ELR (cell line): ENCODE data around the gene ZNF48.
"Not testable (repeated sequence)": the region's sequence is repeated elsewhere in the genome, so short reads cannot be mapped to it uniquely, and the experiment has no call there.

Experiments
- DNase-seq: peaks from one replicate; pipeline ENCODE4 v3.0.0-alpha.2; 2015; ENCODE audit warnings: low read depth

The ZNF48 gene

DNA sequence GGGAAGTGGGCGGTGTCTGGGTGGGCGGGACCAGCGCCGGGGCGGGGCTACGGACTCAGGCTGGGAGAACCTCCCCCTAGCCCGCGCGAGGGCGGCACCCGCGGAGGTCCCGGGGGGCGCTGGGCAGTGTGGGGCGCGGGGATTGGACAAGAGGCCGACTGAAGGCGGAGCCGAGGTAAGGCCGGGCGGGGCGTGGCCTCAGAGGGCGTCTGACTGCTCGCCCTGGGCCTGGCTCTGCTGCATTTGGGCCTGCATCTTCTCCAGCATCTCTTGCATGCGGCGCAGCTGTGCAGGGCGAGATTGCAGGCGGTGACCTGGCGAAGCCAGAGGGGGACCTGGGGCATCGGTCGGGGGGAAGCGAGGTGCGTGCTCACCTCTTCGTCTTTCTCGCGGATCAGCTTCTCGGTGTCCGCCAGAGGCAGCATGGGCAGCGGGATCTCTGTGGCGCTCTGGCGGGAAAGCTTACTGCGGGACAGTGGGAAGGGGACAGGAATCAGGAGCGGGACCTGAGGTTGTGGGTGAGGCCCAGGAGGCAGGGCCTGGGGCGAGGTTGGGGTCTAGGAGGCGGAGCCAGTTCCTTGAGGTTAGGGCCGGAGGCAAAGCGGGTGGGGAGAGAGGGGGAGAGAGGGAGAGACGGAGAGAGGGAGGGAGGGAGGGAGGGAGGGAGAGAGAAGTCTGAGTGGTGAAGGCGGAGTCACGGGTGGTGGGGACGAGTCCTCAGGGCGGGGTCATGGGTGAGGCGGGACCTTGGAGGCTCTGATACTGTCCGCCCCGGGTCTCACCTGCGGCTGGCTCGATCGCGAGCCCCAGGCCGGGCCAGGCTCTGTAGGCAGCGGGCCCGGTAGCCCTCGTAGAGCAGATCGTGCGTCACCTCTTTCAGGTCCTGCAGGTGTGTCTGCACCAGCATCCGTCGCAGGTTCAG, 16.7 kb upstream of the ZNF48 start:
- peak; percentile 98 for DNase-seq

DNA sequence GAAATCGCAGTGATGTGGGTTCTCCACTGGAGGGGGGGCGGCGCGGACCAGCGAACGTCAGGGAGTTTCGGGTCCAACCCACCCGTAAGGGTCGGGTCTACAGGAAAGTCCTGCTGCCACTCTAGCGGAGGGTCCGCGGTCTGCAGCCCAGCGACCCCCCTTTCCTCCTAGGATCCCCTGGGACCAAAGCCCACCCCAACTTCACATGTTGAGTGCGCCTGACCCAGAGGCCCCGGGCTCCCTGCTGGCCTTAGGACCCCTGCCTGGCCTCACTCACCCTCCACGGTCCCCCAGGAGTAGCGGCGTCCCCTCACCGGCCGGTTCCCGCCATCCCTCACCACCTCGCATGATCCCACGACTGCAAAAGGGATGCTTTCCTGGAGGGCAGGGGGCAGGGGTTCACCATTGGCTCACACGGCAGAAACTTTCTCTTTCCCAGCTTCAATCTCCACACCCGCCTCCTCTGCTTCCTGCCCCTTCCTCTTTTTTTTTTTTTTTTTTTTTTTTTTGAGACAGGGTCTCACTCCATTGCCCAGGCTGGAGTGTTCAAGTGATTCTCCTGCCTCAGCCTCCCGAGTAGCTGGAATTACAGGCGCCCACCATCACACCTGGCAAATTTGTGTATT, 15.9 kb upstream of the ZNF48 start:
- DNase-seq, result no peak

DNA sequence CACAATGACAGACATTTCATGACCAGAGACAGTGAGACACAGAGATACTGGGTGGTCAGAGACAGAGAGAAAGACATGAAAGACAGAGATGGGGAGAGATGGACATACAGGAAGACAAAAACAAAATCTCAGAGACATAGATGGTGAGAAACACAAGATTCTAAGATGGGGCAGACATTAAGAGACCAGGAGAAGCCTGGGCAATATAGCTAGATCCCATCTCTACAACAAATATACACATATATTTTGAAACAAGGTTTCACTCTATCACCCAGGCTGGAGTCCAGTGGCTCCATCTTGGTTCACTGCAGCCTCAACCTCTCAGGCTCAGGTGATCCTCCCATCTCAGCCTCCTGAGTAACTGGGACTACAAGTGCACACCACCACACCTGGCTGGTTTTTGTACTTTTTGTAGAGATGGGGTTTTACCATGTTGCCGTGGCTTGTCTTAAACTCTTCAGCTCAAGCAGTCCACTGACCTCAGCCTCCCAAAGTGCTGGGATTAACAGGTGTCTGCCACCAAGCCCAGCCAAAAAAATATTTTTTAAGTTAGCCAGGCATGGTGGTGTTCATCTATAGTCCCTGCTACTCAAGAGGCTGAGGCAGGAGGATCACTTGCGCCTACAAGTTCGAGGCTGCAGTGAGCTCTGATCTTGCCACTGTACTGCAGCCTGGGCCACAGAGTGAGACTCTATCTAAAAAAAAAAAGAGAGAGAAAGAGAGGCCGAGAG, 15.0 kb upstream of the ZNF48 start:
- DNase-seq, result no peak

DNA sequence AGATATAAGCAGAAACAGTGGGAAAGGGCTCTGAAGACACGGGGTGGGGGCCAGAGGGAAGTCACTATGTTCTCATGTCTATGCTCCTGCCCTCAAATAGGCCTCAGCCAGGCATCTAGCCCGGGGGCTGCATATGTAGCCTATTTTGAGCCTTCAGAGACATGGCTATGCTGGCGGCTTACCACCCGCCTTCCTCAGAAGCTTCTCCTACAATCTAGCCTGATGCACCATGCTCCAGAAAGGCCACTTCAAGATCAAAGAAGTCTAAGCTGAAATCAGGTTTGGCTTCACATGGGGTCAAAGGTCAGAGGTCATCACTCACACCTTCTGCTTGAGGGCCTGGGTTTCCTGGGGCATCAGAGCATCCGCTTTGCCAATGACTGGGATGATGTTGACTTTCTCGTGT, 14.4 kb upstream of the ZNF48 start:
- DNase-seq, result no peak

DNA sequence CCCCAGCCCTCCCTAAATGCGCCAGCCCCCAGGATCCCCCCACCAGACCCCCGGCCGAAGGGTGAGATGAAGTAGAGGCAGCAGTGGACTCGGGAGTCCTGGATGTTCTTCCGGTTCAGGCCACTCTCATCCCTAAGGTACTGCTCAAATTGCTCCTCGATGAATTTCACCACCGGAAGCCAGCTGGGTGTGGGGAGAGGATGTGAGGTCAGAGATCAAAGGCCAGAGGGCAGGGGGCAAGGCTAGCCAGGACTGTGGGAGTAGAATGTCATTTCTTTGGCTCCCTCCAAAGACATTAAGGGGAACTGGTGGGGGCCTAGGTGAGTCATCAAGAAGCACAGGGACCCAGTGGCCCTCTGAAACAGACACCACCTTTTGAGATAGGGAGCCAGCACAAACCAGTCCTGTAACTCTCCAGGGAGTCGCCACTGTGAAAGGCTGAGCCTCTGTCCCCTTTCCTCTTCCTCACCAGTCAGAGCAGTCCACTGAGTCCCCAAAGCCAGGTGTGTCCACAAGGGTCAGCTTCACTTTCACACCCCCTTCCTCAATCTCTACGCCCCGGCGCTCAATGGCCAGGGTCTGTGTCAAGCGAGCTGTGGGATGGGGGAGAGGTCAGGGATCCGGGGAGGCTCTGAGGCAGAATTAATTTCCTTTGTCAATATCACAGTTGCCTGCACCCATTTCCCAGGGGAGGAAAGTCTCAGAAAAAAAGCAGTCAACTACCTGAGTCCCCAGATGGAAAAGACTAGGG, 13.8 kb upstream of the ZNF48 start:
- DNase-seq, result no peak

DNA sequence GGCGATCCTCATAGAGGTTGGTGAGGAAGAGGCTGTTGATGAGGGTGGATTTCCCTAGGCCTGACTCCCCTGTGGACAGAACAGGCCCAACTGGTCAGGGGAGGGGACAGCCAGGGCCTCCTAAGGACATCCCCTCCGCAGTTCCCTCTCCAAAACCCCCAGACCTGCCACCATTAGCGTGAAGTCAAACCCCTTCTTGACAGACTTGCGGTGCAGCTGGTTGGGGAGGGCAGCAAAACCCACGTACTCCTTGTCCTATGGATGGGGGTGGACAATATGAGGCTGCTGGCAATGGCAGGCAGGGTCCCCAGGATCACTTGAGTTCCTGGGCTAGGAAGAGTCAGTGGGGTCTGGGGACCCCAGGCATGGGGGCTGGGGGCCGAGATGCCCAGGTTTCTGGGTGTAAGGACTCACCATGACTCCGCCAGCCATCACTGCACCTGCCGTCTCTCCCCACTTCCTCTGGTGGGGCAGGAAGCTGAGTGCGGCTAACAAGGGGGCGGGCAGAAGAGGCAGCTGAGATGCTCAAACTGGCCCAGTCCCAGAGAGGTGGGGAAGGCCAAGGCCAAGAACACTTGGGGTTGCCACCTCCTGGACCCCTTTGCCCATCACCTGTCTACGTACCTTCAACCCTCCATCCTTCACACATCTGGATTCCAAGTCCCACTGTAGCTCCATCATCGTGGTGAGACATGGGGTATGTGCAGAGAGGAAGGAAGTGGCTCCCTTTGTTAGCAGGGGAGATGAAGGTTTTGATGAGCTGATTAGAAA, 12.9 kb upstream of the ZNF48 start, which contains the start of gene SEPTIN1:
TSS of gene SEPTIN1 (minus strand) at position 451 of the 771 bp plus-strand sequence. CDS start at position 432, 19 bp downstream.
- DNase-seq, result no peak

DNA sequence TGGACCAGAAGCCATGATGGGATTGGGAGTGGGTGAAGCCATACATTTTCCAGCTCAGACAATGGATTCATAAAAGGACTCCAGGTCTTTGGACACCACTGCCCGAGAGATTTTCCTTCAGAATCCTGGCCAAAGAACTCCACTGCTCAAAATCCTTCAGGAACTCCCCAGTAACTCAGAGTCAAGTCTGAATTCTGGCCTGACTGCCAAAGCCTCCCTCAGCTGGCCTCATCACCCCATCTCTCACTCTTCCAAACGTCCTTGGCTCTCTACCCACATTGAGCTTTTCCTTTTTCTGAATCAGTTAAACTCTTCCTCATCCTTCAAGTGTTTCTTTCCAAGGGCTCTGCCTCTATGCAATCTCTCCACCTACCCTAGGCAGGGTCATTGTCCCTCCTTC, 11.7 kb upstream of the ZNF48 start:
- DNase-seq, result no peak

DNA sequence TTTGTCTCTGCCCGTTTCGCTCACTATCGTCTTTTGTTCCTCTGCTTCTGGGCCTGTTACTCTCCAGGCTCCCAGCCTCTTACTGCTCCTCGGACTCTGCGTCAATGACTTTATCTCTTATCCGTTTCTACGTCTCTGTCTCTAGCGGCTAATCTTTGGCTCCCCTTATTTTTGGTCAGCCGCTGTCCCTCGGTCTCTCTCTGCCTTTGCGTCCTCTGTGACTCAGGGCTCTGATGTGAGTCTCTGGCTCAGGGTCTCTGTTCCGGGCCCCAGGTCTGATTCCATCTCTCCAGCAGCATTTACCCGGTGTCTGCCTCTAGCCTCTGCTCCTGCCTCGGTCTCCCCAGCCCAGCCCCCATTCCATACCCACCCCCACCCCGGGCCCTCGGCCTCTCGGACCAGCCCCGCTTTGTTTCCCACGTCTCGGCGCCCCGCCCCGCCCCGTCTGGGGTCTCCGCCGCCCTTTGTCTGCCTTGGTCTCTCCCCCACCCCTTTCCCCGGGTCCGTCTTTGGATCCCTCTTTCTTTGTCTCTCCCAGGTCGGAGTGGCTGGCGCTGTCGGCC, 547 bp upstream of the ZNF48 start:
- DNase-seq, result peak; percentile 47

DNA sequence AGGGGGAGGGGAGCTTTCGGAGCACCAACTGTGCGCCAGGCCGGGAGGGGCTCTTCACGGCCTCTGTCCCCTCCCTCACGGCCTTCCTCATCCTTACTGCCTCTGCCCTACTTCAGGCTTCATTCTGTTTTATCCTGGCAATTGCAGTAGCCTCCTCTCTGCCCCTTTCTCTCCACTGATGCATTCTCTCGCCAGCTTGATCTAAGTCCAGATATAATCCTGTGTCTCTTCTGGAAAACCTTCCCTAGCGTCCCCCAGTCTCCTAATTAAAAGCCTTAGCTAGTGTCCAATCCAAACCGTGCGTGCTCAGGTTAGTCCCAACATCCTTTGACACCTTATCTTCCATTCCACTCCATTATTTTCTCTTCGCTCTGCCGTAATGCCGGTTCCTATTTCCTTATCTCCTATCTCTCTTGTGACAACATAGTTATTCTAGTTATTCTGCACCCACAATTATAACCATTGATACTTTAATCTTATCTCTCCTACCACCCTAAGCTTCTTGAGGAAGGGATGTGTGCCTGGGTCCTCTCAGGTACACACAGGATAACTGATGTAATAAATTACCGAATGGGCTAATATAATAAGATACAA, 869 bp downstream of the ZNF48 start:
- no peak for DNase-seq

DNA sequence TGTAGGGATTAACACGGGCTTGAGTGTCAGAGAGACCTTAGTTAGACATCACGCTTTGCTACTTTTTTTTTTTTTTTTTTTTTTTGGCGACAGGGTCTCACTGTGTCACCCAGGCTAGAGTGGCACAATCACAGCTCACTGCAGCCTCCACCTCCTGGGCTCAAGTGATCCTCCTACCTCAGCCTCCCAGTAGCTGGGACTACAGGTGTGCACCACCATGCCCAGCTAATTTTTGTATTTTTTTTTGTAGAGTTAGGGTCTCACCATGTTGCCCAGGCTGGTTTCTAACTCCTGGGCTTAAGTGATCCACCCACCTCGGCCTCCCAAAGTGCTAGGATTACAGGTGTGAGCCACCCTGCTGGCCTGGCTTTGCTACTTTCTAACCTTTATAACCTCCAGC, 1.4 kb downstream of the ZNF48 start:
- DNase-seq, result not testable (repeated sequence)

DNA sequence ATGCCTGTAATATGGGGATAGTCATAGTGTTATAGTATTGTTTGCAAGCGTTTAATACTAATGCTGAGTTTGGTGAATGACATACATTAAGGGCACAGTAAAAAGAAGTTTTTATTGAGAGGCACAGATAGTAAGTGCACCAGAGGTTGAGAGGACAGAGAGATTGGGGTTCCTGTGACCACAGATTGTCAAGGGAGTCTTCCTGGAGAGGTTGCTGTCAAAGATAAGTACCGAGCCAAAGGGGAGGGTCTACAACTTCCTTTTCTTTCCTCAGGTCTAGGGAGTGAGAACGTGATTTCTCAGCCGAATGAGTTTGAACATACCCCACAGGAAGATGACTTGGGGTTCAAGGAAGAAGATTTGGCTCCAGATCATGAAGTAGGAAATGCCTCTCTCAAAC, 1.8 kb downstream of the ZNF48 start:
- DNase-seq, result no peak

DNA sequence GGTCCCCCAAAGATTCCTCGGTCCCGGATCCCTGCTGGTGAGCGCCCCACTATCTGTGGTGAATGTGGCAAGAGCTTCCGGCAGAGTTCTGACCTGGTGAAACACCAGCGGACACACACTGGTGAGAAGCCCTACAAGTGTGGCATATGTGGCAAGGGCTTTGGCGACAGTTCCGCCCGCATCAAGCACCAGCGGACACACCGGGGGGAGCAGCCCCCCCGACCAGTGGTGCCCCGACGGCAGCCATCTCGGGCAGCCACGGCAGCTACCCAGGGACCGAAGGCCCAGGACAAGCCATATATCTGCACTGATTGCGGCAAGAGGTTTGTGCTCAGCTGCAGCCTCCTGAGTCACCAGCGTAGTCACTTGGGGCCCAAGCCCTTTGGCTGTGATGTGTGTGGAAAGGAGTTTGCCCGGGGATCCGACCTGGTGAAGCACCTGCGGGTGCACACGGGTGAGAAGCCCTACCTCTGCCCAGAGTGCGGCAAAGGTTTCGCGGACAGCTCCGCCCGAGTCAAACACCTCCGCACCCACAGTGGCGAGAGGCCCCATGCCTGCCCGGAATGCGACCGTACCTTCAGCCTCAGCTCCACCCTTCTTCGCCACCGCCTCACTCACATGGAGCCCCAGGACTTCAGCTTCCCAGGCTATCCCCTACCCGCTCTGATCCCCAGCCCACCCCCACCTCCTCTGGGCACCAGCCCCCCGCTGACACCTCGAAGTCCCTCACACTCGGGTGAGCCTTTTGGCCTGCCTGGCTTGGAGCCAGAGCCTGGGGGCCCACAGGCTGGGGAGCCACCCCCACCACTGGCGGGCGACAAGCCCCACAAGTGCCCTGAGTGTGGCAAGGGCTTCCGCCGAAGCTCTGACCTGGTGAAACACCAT, 2.8 kb downstream of the ZNF48 start:
- peak; percentile 28 for DNase-seq

DNA sequence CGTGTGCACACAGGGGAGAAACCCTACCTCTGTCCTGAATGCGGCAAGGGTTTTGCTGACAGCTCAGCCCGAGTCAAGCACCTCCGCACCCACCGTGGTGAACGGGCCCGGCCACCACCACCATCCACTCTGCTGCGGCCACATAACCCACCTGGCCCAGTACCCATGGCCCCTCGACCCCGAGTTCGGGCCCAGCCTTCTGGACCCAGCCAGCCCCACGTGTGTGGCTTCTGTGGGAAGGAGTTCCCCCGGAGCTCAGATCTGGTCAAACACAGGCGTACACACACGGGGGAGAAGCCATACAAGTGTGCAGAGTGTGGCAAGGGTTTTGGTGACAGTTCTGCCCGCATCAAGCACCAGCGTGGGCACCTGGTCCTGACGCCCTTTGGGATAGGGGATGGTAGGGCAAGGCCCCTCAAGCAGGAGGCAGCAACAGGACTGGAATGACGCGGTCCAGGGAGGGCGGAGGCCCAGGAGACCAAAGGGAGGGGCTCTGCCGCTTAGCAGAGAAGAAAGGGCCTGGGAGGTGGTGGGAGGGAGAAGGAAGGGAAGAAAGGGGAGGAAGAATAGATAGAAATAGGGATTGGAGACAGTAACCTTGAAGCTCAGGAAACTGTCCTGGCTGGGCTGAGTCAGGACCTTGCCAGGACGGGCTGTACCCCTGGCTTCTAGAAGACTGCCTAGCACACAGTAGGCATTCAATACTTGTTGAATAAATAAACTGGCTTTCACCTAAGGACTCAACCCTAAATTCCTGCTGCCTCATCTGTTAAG, 3.6 kb downstream of the ZNF48 start:
- no peak for DNase-seq

DNA sequence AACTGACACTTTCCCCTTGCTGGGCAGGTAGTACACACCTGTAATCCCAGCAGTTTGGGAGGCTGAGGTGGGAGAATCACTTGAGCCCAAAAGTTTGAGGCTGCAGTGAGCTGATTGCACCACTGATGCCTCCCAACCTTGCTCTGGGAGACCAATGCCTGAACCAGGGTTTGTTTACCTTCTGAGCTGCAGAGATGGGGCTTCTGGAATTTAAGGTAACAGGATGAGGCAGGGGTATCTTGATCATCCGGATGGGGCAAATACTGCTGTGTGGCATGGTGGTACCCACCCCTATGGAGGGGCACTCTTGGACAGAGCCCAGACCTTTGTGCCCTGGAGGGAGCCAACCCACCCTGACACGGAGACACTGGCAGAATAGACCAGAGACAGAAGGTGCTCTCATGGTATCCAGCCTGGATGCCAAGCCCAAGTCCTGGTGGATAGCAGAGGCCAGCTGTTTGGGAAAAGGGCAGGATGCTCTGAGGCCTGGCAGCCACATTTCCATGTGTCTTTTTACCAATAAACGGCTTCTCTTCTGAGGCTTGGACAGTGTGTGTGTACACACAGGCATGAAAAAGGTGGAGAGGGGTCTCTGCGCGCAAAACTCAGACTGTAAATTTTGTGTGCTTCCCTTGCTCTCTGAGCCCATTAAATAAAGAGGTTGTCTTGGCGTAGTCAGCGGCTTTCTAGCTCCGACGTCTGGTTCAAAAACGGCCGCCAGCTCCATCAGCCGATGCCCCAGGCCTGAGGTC, 4.4 kb downstream of the ZNF48 start:
- no peak for DNase-seq

DNA sequence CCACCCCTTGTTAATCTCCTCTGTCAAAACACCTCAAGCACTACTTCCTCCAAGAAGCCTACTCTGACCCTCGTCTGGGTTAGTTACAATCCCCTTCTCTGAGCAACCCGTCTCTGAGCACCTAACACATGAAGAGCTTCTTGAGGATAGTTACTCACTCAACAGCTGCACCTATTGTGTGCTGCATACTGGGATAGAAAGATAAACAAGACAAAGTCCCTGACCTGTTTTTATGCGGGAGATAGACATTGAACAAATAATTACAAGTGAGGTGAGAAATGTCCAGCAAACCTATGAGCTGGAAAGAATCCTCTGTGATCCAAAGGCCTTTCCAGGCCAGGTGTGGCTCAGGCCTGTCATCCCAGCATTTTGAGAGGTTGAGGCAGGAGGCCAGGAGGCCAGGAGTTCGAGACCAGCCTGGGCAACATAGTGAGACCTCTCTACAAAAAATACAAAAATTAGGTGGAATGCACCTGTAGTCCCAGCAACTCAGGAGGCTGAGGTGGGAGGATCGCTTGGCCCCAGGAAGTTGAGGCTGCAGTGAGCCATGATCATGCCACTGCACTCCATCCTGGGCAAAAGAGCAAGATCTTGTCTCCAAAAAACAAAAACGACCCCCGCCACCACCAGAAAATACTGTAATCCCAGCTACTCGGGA, 6.7 kb downstream of the ZNF48 start:
- no peak for DNase-seq

DNA sequence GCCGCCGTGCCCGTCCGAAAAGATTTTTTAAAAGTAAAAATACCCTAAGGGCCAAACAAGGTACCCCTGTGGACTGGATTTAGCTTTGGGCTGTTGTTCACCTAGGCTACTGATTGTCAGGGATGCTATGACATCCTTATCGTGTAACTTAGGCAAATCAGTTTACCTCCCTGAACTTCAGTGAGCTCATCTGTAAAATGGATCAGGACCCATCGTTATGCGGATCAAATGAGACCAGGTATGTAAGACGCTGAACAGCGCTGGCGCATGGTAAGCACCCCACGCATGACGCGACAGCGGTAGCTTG, 11.5 kb downstream of the ZNF48 start:
- no peak for DNase-seq

DNA sequence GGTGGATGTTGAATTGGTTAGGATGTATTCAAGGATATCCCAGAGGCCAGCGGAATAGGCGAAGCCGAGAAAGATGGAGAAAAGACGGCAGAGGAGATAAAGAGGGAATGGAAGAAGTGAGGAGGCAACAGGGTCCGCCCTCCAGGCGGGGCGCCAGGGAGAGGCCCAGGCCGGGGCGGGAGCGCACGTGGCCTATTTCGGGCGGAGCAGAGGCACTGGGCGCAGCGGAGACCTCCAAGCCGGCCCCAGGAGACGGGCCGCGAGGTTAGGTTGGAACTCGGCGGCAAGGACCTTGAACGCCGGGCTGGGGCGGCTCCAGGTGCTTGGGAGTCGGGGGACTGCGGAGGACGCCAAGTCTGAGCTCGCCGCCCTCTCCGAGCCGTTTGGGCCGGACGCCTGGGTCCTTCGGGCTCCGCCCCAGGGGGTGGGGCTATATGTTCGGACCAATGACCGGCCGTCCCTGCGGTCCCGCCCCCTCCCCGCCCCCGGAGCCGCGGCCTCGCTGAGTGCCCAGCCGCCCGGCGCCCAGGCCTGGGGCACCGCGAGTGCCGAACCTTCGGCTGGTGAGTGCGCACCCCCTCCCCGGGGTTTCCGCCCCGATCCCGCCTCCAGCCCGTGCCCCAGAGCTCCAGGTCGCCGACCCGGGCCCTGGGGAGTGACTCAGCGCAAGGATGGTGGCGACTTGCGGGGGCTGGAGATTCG, 12.0 kb downstream of the ZNF48 start, which contains the start of gene ZNF771:
TSS of gene ZNF771 (plus strand) at position 505 of the 702 bp plus-strand sequence. CDS start 448 bp downstream, outside the sequence.
- DNase-seq, result peak; percentile 85
